ENCODE results near the gene FOXF1.

The FOXF1 gene

DNA sequence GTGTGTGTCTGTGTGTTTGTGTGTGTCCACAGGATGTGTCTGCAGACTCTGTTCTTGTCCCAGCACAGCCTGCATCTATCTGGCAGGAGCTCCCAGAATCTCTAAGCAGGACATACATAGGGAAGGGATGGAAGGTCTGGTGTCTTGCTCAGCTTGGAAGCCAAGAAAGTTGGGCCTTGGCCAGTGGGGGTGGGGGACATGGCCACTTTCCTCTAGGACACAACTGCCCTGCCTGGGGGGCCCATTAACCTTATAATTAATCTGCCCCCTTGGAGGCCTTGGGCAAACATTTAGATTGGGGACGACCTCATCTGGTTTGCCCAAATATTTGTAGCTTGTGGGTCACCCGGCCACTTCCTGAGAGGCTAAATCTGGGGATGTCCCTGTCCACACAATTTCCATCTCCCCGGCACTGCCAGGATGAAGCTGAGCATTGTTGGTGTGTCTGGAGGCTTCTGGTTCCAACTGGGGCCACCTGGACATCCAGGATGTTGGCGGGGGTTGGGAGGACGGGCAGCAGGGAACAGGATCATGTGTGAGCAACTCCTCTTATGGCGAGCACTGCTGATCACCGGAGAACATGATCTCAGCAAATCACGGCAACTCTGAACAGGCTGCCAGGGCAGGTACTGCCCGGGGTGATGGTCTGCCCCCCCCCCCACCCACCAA, 17.2 kb upstream of the FOXF1 start:
- no peak for DNase-seq (ENCODE audit: low read depth)

DNA sequence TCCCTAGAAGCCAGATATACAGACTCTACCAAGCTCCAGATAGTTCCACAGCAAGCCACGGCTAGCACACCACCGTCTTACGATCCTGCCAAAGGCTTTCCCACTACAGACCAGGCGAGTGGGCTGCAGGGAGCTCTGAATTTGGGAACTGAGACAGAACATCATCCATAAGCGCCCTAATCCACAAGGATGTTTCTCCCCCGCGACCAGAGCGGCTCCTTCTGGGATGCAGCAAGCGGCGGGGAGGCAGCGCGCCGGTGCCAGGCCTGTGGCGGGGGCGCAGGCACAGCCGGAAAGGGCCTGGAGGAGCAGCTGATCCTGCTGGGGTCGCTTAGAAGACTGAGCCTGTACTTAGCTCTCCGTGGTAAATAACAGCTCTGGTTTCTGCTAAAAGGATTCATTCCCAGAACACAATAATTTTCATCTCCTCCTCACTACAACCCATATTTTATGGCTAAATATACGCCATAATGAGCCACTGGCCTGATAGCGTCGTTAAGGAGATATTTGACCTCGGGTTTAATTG, 16.2 kb upstream of the FOXF1 start:
- DNase-seq (ENCODE audit: low read depth): no peak

DNA sequence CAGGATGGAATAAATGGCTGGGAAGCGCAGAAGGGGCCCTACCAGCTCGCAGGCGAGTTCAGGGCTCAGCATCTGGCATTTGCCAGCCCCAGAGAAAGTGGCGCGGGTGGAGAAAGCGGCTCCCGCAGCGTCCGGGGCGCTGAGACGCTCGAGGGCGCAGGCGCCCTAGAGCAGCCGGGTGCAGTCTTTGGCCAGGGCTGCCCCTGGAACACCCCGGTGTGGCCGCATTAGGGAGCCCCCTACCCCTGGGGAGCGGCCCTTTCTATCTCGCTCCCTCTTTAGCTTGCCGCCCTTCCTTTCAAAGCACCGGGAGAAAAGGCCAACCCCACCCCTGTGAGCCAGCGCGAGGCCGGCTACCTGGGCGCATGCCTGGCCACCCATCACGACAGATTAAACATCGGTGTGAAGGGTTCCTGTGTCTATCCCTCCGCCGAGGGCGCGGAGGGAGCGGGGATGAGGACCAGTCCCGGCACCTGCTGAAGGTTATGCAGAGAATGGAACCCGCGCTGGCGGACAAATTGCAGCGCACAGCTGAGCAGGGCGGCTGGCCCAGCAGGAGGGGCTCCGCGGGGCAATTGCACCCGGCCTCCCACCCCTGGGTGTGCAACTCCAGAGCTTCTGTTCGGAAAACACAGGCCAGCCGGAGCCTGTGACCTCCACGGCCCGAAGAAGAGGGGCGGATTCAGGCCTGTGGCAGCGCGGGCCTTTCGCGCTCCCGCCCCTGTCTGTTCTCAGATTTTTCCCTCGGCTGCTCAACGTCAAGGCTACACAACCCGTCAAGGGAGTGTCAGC, 15.6 kb upstream of the FOXF1 start:
- DNase-seq (ENCODE audit: low read depth): no peak

- no peak for DNase-seq (ENCODE audit: low read depth)
Observed at GRCh38 chr16:86495357-86495701, 15.0 kb upstream of the FOXF1 start.

- DNase-seq (ENCODE audit: low read depth): no peak
Observed at GRCh38 chr16:86495756-86496261, 14.5 kb upstream of the FOXF1 start.

- no peak for DNase-seq (ENCODE audit: low read depth)
Observed at GRCh38 chr16:86496262-86496928, 13.9 kb upstream of the FOXF1 start.

- DNase-seq (ENCODE audit: low read depth): no peak
Observed at GRCh38 chr16:86496929-86497461, 13.3 kb upstream of the FOXF1 start.

- DNase-seq (ENCODE audit: low read depth): no peak
Observed at GRCh38 chr16:86497551-86498021, 12.7 kb upstream of the FOXF1 start.

GRCh38 chr16:86498155-86498670, 12.1 kb upstream of the FOXF1 start:
- no peak for DNase-seq (ENCODE audit: low read depth)

DNA sequence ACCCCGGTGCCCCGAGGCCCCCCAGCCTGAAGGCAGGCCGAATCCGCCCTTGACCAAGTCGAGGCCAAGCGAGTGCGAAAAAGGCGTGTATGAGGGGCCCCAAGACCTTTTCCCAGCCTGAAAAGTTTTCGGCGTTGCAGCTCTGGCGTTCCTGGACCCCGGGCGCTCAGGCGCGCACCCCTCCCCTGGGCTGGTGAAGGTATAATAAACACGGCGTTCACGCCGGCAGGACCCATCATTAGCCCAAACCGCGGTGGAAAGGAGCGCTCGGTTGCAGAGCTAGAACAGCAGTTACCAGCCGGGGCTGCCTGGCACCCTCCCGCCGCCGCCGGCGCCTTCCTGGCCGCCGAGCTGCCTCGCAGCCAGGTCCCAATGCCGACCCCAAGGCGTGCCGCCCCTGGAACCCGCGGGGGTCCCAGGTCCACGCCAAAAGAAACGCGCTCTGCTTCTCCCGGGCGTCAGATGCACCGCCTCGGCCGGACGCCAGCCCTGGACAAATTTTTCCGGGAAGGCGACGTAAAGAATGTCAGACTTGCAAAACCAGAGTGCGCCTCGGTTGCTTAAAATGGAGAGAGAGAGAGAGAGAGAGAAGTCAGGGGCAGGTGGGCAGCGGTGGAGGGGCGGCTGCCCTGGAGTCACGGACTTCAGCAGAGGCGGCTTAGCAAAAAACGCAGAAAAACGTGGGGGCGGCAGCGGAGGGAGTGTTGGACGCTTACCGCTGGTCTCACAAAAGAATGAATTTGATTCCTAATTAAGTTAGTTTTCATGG, 11.5 kb upstream of the FOXF1 start:
- no peak for DNase-seq (ENCODE audit: low read depth)

DNA sequence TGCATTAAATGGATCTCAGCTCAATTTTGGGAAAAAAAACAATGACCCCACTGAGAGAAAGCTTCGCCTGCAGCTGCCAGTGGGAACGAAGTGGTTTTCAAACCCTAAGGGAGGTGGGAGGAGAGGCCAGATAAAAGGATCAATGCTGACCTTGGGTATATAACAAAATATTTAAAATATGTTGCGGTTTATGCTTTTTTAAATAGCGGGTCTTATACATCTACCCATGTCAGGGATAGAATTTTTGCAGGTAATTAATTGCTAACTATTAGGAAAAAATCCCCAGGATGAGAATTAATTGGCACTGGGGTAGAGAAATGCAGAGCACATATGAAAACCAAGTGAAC, 10.9 kb upstream of the FOXF1 start:
- DNase-seq (ENCODE audit: low read depth): no peak

GRCh38 chr16:86499889-86500707, 10.2 kb upstream of the FOXF1 start:
- DNase-seq (ENCODE audit: low read depth): no peak

DNA sequence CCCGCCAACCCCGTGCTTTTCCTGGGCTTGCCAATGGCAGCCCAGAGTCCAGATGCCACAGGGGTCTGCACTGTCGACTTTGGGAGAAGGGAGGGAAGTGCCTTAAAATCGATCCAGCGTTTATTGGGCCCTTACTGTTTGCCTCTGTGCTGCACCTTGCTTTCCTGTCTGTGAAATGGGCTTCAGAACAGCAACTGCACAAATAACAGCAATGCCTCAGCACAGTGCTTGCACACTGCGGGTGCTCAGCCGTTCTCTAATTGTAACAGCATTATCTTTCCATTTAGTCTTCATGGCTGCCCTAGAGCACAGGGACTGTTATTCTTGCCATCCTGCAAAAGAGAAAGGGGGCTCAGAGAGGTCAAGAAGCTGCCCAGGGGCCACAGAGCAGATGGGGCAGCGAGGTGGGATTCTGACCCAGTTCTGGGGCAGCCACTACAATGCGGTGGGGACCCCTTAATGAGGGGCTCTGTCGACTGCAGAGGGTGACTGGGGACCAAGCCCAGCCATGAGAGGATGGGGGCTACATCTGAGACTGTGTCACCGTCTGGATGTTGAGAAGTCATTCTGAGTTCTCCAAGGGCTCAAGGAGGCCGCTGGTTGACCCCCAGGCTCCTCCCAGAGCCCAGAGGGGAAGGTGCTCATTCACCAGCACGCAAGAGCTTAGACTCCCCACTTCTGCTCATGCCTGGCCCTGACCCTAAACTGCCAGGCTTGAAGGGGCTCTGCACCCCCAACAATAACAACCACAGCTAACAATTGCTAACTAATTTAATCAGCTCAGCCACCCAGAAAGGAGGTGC, 9.4 kb upstream of the FOXF1 start:
- no peak for DNase-seq (ENCODE audit: low read depth)

GRCh38 chr16:86501989-86502855, 8.1 kb upstream of the FOXF1 start:
- DNase-seq (ENCODE audit: low read depth): no peak

DNA sequence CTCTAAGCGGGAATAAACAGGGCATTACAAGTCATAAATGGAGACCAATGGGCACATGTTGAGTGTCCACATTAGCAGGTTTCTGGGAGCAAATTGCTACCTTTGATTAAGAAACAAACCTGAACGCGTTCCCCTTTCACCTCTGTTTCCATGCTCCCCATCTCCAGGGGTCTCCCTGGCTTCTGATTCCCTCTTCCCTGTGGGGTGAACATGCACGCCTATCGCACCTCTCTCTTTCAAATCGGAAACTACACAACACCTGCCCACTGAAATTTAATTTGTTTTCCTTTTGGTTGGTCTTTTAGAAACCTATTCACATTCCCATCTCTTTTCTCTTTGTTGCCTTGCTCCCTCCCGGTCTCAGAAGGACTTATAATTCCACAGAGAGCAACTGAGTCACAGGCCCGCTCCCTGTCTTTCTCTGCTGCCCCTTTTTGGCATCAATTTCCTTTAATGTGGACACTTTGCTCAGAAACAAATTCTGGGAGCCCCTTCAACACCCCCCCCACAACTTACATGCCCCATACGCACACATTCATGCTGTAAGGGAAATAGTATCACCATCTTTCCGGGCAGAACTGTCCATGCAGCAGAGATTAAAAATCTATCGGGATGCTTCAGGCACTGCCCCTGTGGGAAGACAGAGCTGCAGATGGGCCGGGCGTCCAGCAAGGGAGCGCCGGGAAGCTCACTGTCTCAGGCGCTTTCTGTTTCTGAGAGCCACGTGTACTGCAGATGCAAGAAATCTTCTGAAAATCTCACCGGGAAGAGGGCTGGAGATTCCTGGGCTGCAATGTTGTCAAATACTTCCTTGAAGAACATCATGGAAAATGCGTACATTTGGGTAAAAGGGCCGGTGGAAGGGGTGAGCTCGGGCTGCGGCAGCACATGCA, 7.2 kb upstream of the FOXF1 start:
- DNase-seq (ENCODE audit: low read depth): no peak

- DNase-seq (ENCODE audit: low read depth): no peak
Observed at GRCh38 chr16:86503830-86504229, 6.5 kb upstream of the FOXF1 start.

GRCh38 chr16:86504315-86505184, 5.8 kb upstream of the FOXF1 start:
- peak; percentile 30 for DNase-seq (ENCODE audit: low read depth)

All from amniotic epithelial cell (primary cell).